Erythroblast (primary cell): ENCODE measurements around the gene NUP50.

Source experiments
- GATA1 ChIP-seq: IDR thresholded peaks from 2 replicates; pipeline ENCODE4 v1.6.1; 2011; ENCODE audit warnings: low read depth, mild to moderate bottlenecking, control low read depth, low read length, moderate library complexity
- POLR2A ChIP-seq: IDR thresholded peaks from 2 replicates; pipeline ENCODE4 v1.6.1; 2011; ENCODE audit warnings: mild to moderate bottlenecking, low read length

GRCh38 chr22:45120931-45121330 is 42.8 kb upstream of the NUP50 start:
- TF ChIP-seq POLR2A = no peak
- no peak for TF ChIP-seq GATA1
